Left renal pelvis (tissue), 4 donors: Measurements from ENCODE around the gene RPS6KC1. TPM values are rescaled to one million over a fixed set of nuclear protein-coding genes. Genes with fewer than 3 reads are reported as not detected.
"Not testable (repeated sequence)": the region's sequence is repeated elsewhere in the genome, so short reads cannot be mapped to it uniquely, and the experiment has no call there.

Experiments used
- DNase-seq, 4 donors: peaks; one replicate each; pipeline ENCODE4 v3.0.0-alpha.2; 2013; ENCODE audit warnings: low read depth in 4 of 4, low spot score in 3 of 4
- polyA plus RNA-seq, 4 donors: library from polyadenylated mRNA; unstranded; fragments of 120-200 nt; gene quantifications; one replicate each; pipeline ENCODE4 v1.2.1, GENCODE V29; 2013; ENCODE audit not compliant: insufficient read length in 4 of 4

Gene RPS6KC1
- polyA plus RNA-seq, 4 donors: 19.8 to 29.8 (median 27.3) TPM

DNA sequence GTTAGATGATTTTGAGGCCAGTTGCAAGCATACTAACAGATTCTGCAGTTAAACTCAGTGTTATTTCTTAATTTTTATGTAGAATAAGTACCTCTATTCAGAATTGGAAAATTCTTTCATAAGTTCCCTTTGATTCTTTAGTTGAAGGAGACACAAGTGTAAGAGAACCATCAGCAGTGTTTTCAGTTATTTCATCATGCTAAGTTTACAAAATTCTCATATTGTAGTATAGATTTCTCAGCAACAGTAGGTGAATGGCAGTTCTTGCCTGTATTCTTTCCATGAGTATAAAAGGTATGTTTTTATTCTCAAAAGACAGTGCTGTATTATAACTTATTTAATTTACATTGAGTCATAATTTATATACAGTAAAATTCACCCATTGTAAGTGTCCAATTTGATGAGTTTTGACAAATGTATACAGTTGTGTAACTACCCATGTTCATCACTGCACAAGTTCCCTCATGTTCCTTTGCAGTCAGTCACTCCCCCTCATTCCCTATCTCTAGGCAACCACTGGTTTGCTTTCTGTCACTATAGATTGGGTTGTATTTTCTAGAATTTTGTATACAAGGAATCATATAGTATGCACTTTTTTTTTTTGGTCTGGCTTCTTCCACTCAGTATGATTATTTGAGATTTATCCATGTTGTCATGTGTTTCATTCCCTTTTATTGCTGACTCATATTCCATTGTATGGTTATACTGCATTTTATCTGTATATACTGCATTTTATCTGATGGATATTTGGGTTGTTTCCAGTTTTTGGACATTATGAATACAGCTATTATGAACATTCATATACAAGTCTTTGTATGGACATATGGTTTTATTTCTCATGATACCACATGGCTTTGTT lies 3.9 kb downstream of the RPS6KC1 start:
- DNase-seq: no peak

DNA sequence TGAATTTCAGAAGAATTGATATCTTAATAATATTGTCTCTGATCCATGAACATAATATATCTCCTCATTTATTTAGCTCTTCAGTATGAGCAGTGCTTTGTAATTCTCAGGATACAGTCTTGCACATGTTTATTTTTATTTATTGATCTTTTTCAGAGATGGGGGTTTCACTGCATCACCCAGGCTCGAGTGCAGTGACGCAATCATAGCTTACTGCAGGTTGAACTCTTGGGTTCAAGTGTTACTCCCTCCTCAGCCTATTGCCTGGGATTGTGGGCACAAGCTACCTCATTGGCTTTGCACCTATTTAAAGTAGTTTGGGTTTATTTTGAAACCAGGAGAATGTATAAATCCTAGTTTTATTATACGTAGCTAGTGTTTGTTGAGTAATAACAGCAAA lies 4.7 kb downstream of the RPS6KC1 start:
- DNase-seq: no peak

DNA sequence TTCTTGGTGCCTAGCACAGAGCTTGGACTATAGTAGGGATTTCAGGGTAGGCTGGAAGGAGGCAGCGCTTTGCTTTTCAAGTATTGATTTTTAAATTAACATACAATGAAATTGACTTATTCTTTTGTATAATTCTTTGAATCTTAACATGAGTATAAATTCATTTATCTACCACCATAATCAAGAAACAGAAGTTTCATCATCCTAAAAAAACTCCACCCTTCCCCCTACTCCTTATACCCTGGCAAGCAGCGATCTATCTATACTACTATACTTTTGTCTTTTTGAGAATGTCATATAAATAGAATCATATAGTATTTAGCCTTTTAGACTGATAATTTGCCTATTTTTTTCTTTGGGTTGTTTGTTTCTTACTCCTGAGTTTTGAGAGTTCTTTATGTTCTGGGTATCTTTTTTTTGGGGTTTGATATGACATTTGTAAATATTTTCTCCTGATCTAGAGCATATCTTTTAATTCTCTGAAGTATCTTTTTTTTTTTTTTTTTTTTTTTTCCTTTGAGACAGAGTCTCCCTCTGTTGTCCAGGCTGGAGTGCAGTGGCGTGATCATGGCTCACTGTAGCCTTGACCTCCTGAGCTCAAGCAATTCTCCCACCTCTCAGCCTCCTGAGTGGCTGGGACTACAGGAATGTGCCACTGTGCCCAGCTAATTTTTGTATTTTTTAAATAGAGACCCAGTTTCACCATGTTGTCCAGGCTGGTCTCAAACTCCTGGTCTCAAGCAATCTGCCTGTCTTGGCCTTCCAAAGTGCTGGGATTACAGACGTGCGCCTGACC lies 6.4 kb downstream of the RPS6KC1 start:
- no peak for DNase-seq

DNA sequence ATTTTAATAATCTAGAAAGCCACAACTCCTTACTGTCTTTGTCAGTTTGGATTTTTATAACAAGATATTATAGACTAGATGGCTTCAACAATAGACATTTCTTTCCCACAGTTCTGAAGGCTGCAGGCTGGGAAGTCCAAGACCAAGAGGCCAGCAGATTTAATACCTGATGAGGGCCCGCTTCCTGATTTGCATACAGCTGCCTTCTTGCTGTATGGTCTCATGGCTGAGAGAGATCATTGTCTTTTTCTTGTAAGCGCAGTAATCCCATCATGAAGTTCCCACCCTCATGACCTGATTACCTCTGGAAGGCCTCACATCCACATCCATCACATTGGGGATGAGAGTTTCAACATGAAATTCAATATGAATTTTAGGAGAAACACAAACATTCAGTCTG lies 9.8 kb downstream of the RPS6KC1 start:
- no peak for DNase-seq

DNA sequence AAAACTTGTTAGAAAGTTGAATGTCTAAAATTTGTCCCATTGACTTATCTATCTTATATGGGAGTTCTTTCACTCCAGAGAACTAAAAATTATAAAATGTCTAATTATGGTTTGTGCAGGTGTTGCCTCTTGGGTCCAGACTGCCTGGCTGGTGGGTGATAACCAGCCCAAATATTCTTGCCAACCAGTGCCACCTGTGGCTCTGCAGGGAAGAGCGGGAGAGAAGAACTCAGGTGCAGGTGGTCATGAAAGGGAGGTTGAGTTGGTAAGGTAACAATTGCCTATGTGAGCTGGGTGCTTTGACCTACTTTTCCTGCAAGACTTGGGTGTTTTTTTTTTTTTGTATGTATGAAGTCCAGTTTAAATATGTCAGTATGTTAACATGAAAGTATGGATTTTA lies 10.2 kb downstream of the RPS6KC1 start:
- no peak for DNase-seq

DNA sequence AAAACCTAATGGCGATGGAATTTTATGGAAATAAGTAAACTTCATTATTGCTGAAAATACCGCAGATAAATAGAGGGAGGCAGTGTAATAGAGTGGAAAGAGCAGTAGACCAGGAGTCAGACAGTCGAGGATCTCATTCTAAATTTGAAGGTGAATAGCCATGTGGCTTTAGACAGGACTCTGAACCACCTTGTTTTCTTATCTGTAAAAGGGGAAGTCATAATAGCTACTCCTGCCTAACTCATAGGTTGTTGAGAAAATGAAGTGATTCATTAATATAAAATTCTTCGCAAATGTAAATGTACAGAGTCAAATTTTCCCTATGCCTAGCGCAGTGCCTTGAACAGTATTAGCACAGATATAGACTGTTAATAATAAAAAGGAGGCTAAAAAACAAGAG lies 14.8 kb downstream of the RPS6KC1 start:
- no peak for DNase-seq

DNA sequence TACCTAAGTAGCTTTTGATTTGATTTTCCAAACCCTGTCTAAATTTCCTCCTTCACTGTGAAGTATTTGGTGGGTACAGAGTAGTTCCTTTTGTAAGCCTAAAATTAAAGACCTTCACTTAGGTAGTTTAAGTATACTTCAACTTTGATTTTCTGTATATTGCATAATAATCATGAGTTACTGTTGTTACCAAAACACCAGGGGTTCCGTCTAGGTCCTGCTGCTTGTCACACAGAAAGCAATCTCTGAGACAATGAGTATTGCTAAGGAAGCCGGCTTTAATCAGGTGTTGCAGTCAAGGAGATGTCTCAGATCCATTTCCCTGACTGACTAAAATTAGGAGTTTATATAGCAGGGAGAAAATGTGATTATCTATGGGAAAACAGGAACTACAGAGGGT lies 15.3 kb downstream of the RPS6KC1 start:
- no peak for DNase-seq

DNA sequence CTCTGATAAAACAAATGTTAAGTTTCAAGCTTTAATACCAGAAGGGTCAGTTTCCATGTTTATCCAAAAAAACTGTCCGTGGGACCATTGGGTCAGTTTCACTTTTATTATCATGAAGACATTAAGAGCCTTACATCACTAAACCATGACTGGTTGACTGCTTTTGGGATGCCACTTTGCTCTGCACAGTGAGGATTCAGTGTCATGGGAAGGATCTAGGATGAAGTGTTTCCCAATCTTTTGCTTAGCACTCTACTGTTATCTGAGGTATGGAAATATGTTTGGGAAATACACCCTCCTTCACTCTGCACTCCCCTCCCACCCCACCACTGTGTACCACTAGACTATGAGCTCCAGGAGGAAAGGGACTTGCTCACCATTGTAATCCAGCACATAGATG lies 16.3 kb downstream of the RPS6KC1 start:
- DNase-seq: no peak

DNA sequence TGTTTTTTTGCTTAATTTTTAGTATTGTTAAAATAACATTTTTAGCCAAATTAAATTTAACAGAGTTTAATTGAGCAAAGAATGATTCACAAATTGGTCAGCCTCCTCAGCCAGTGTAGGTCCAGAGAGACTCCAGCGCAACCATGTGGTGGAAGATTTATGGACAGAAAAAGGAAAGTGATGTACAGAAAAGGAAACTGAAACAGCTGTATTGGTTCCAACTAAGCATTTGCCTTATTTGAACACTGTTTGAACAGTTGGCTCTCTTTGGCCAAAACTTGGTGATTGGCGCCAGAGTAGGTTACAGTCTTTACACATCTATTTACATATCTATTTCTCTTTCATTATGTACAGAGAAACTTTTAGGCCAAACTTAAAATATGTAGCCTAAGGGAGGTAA lies 19.4 kb downstream of the RPS6KC1 start:
- DNase-seq: peak in 1 of 4 donors; percentile 24

DNA sequence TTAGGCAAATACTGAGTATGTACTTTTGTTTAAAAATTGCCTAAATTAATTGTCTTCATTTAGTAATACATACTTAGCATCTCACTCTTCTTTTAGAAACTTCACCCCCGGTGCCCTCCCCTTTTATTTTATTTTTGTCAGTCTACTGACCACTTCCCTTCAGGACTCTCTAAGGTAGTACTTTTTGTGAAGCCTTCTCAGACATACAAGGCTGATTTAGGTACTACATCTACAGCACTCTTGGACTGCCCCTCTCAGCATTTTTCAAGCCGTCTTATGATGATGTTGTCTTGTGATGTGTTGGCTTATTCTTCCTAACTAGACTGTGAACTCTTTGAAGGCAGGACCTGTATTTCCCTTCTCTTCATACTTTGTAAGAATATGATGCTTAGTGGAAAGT lies 24.7 kb downstream of the RPS6KC1 start:
- no peak for DNase-seq

DNA sequence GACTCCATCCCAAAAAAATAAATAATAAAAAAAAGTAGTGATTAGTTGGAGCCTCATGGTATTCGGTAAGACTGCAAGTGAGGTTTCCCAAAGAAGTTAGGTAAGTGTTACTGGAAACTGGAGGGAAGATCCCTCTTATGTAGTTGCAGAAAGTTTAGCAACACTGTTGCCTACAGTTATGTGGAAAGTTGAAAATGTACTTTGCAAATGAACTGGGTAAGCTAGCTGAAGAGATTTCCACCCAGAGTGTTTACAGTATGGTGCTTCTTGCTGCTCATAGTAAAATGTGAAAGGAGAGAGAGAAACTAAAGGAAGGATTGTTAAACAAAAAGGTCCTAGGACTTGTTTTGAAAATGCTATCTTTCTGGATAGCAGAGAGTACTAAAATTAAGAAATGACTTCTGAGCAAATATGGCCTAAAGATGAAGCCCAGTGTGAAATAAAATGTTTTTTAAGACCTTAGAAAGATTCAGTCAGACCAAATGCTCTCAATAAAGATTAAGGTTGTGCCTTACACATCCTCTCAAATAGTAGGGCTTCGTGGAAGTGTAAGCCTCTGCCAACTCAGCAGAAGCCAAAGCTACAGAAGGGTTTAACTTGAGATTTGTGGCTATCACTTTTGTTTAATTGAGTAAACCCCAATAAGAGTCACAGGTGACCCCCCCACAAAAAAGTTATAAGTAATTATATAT lies 31.5 kb downstream of the RPS6KC1 start:
- DNase-seq: no peak

DNA sequence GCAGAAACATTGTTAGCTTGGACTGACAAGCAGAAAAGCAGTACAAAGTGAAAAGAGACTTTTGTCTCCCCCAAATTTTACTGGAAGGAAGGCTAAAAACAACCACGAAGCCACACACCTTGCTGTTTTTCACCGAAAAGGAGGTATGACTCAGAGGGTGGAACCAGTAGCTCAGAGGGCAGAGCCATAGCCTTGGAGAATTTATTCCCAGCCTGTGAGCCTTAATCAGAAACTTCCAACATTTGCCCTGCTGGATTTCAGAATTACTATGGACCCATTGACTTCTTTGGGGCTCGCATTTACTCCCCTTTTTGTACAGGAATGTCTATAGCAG lies 32.0 kb downstream of the RPS6KC1 start:
- DNase-seq: no peak

DNA sequence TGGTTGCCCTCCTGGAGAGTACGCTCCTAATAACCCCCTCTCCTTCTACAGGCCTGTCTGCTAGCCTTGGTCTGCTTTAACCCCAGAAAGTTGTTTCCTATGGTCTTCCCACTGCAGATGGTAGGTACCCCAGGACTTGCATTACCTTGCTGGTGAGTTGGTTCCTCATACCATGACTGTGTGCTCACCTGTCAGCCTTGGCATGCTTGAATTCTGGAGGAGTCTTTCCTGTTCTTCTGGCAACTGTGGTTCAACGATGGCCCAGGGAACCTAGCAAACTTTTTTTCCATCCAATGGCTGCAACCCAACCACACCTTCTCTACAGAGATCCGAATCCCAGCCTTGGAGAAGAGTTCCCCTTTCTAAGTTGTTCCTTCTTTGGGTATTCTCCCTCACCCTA lies 36.9 kb downstream of the RPS6KC1 start:
- no peak for DNase-seq

DNA sequence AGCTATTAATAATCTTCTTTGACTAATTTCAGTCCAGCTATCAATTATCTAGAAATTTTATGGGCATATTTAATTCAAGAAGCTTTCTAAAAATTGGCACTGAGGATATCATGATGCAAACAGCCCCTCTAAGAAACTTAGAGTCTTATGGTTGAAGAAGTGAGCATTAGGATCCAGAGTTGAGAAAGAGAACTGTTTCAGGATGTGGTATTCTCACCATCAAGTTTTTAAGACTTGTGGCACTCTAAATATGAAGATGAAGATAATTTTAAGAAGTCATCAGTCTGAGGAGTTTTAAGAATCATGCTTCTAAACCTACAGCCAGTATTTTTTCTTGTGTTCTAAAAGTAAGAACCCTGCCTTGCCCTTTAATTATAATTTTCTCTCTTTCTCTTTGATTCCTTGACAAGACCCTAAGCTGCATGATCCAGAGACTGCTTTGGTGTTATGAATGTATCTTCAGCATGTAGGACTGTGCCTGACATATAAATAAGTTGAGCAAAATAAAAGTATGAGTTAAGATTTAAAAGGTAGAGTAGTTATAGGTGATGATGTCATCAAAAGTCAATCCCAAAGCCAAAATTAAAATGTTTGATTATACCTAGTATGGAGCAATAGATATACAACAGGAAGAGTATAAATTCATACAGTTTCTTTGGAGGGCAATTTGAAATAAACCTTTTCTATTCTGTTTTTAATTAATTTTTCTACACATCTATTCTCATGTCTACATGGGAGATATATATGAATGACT lies 39.1 kb downstream of the RPS6KC1 start:
- no peak for DNase-seq

DNA sequence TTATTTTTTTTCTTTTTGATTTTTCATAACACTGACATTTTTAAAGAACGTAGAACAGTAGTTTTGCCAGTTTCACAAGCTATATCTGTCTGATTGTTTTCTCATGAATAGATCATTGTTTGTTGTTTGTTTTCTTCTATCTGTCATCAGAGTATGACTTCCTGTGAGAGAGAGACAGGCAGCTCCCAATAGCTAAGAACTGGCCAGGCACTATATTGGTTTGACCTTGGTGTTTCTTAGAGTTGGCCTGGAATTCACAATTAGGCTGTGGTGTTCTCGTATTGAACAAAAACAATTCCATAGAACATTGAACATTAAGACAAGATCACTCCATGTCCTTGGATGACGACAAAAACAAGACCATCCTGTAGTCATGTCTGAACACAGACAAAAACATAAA lies 43.4 kb downstream of the RPS6KC1 start:
- DNase-seq: no peak

DNA sequence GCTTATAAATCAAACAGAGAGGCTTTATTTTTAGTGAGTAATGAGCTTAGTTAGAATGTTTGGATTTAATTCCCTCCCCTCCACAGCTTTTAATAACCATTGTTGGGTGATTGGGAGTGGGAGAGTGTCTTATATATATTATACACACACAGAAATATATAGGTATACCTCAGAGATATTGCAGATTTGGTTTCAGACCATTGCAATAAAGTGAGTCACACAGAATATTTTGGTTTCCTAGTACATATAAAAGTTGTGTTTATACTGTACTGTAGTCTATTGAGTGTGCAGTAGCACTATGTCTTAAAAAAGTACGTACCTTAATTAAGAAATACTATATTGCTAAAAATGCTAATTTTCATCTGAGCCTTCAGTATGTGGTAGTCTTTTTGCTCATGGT lies 44.4 kb downstream of the RPS6KC1 start:
- no peak for DNase-seq

DNA sequence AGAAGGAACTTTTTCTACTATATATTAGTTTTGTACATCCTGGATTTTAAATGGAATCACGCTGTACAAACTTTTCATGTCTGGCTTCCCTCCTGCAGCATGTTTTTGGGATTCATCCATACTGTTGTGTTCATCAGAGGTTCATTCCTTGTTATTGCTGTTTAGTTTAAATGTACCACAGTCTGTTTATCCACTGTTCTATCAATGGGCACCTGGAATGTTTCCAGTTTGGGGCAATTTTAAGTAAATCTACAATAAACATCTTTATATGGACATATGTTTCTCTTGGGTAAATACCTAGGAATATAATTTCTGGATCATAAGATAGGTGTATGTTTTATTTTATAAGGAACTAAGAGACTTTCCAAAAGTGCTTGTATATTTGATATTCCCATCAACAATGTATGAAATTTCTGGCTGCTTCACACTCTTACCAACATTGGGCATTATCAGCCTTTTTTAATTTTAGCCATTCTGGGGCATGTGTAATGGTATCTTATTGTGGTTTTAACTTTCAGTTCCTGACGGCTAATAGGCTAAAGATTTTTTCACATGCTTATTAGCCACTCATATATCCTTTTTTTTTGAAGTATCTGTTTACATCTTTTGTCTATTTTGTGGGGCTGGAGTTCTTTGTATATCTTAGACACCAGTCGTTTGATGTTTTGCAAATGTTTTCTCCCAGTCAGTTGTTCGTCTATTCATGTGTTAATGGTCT lies 48.8 kb downstream of the RPS6KC1 start:
- no peak for DNase-seq

DNA sequence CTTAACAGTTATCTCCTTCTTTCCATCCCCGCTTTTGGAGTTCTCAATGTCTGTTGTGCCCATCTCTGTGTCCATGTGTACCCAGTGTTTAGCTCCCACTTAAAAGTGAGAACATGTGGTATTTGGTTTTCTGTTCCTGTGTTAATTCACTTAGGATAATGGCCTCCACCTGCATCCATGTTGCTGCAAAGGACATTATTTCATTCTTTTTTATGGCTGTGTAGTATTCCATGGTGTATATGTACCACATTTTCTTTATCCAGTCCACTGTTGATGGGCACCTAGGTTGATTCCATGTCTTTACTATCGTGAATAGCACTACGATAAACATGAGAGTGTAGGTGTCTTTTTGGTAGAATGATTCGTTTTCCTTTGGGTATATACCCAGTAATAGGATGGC lies 49.5 kb downstream of the RPS6KC1 start:
- DNase-seq: not testable (repeated sequence)

DNA sequence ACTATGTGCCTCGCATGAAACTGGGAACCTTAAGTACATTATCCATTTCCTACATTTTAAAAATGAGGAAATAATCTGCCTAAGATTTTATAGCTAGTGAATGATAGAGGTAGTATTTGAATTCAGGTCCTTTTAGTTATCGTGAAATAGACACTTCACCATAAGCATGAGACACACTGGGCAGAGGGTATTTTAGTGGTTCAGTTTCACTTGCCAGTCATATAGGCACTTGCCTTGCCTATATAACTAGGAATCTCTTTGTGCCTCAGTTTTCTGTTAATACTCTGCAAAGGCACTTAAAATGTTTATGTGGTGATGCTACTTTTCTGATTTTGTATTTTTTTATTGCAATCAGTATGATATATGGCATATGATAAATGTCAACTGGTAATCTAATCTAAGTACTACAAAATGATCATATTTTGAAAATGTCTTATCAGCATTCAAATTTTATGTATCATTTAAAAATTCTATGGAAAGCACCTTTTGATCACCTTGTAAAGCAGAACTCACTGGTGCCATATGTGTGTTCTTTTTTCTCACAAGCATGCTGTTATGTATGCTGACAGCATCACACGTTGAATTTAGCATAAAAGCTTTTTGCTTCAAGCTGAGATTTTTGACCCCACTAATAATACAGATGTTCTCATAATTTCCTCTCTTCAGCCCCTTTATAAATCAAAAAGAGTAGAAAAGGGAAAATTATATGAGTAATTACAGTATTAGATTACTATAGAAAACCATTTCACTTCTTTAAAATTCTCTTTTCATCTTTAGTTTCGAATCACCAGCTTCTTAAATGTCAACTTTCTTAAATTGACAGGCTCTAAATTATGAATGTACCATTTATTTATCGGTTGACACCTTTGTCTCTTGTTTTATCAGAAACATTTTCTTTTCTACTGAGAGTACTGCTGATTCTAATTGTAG lies 52.6 kb downstream of the RPS6KC1 start:
- no peak for DNase-seq
